Measurements from ENCODE around the gene TEAD4.

The TEAD4 gene

GRCh38 chr12:3083241-3083920 lies 124.2 kb downstream of the TEAD4 start:
- DNase-seq (ENCODE audit: low spot score) = no peak

GRCh38 chr12:3083921-3084347 lies 124.7 kb downstream of the TEAD4 start:
- DNase-seq (ENCODE audit: low spot score) = no peak

GRCh38 chr12:3084742-3085141 lies 125.5 kb downstream of the TEAD4 start:
- peak; percentile 76 for DNase-seq (ENCODE audit: low spot score)

GRCh38 chr12:3085341-3086139 lies 126.3 kb downstream of the TEAD4 start:
- DNase-seq (ENCODE audit: low spot score) = no peak

- DNase-seq (ENCODE audit: low spot score) = no peak
These were observed 127.0 kb downstream of the TEAD4 start for GRCh38 chr12:3086211-3086610.

- DNase-seq (ENCODE audit: low spot score) = no peak
These were observed 127.6 kb downstream of the TEAD4 start for GRCh38 chr12:3086729-3087323.

- no peak for DNase-seq (ENCODE audit: low spot score)
These were observed 128.8 kb downstream of the TEAD4 start for GRCh38 chr12:3087758-3088650.

GRCh38 chr12:3089588-3089987 lies 130.4 kb downstream of the TEAD4 start:
- no peak for DNase-seq (ENCODE audit: low spot score)

Data from ecto neural progenitor cell (in vitro differentiated cells).